ENCODE results near the gene LGR5. TPM values are rescaled to one million over a fixed set of nuclear protein-coding genes. Genes with fewer than 3 reads are reported as not detected.

LGR5 gene
- total RNA-seq, 1 experiment from 2014 or later, result not detected

DNA sequence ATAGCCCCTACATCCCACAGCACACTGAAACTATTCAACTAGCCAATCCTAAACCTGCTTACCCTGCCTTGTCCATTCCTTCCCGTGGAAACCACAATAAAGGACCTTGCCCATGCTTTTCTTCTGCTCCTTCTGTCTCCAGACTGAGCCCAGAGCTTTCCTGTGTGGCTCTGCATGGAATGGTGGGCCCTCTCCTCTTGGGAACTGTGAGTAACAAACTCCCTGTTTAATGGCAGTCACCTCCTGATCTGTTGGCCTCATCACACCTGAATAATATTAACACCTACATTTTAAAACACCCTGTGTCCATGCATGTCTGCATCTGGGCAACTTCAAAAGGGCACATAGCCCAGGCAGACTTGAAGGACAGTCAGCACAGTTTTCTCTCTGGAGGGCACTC lies 12.4 kb downstream of the LGR5 start:
- H2AFZ ChIP-seq (ENCODE audit: low read depth, low read length, poor library complexity, severe bottlenecking), result no peak overlapping the region
- no peaks in the 10 kb centered on the region for H3K9me3 ChIP-seq (ENCODE audit: control insufficient read depth in 1 of 2, insufficient read depth in 1 of 2, low read depth in 1 of 2, low read length in 2 of 2)
- H3K36me3 ChIP-seq (ENCODE audit: control insufficient read depth in 1 of 2, insufficient read depth in 2 of 2, low read length in 2 of 2), result no peaks in the 10 kb centered on the region
- RAD21 ChIA-PET (ENCODE audit: low non-redundant PET in 1 of 2, low total read pairs in 2 of 2, uncharacterized antibody in 2 of 2, unreplicated experiment in 2 of 2), result no interaction called here
- H3K27me3 ChIP-seq (ENCODE audit: insufficient read depth, low read length), result no peaks in the 10 kb centered on the region
- H3K4me3 ChIP-seq (replicated peaks in 1 of 2; ENCODE audit: low read depth in 1 of 2, low read length in 2 of 2), result no peak overlapping the region
- no peak overlapping the region for H3K27ac ChIP-seq (ENCODE audit: low read depth, low read length)
- POLR2A ChIA-PET, result no interaction called here
- H3K9ac ChIP-seq (ENCODE audit: low read length), result no peak overlapping the region
- no peak overlapping the region for H3K4me2 ChIP-seq (ENCODE audit: low read length)
- TF ChIP-seq POLR2AphosphoS5 (IDR thresholded peaks at IDR 0.05; ENCODE audit: low read depth, low read length) (no peak), EZH2 (IDR thresholded peaks at IDR 0.05) (no peak), FOSL1 (IDR thresholded peaks at IDR 0.05; ENCODE audit: low read depth) (no peak), SP1 (IDR thresholded peaks at IDR 0.05; ENCODE audit: low read depth) (no peak), CEBPB (IDR thresholded peaks at IDR 0.05; ENCODE audit: low read depth) (no peak), EGR1 (IDR thresholded peaks at IDR 0.05; ENCODE audit: low read depth) (no peak), ZNF274 (IDR thresholded peaks at IDR 0.05; ENCODE audit: low read depth, low read length) (no peak)
- TF ChIP-seq, protein P1, sequence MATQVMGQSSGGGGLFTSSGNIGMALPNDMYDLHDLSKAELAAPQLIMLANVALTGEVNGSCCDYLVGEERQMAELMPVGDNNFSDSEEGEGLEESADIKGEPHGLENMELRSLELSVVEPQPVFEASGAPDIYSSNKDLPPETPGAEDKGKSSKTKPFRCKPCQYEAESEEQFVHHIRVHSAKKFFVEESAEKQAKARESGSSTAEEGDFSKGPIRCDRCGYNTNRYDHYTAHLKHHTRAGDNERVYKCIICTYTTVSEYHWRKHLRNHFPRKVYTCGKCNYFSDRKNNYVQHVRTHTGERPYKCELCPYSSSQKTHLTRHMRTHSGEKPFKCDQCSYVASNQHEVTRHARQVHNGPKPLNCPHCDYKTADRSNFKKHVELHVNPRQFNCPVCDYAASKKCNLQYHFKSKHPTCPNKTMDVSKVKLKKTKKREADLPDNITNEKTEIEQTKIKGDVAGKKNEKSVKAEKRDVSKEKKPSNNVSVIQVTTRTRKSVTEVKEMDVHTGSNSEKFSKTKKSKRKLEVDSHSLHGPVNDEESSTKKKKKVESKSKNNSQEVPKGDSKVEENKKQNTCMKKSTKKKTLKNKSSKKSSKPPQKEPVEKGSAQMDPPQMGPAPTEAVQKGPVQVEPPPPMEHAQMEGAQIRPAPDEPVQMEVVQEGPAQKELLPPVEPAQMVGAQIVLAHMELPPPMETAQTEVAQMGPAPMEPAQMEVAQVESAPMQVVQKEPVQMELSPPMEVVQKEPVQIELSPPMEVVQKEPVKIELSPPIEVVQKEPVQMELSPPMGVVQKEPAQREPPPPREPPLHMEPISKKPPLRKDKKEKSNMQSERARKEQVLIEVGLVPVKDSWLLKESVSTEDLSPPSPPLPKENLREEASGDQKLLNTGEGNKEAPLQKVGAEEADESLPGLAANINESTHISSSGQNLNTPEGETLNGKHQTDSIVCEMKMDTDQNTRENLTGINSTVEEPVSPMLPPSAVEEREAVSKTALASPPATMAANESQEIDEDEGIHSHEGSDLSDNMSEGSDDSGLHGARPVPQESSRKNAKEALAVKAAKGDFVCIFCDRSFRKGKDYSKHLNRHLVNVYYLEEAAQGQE (IDR thresholded peaks at IDR 0.05; ENCODE audit: low read depth), result no peak
- TF ChIP-seq, protein P2, sequence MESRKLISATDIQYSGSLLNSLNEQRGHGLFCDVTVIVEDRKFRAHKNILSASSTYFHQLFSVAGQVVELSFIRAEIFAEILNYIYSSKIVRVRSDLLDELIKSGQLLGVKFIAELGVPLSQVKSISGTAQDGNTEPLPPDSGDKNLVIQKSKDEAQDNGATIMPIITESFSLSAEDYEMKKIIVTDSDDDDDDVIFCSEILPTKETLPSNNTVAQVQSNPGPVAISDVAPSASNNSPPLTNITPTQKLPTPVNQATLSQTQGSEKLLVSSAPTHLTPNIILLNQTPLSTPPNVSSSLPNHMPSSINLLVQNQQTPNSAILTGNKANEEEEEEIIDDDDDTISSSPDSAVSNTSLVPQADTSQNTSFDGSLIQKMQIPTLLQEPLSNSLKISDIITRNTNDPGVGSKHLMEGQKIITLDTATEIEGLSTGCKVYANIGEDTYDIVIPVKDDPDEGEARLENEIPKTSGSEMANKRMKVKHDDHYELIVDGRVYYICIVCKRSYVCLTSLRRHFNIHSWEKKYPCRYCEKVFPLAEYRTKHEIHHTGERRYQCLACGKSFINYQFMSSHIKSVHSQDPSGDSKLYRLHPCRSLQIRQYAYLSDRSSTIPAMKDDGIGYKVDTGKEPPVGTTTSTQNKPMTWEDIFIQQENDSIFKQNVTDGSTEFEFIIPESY (IDR thresholded peaks at IDR 0.05; ENCODE audit: extremely low read depth, insufficient replicate concordance, low read length), result no peak
- H3K4me1 ChIP-seq (ENCODE audit: control insufficient read depth in 1 of 2, insufficient read depth in 2 of 2, low read length in 2 of 2), result no peaks in the 10 kb centered on the region
- intact Hi-C loops (cut with micrococcal nuclease), result no loop called here
- BruUV-seq (replicated peaks), result no TSS peak
- DNase-seq (ENCODE audit: low read depth, low spot score) (no peak), ATAC-seq (no peak)
- no peaks in the 10 kb centered on the region for H3K9me2 ChIP-seq (ENCODE audit: insufficient read depth)
- CTCF ChIA-PET, result no interaction called here
- no peaks in the 10 kb centered on the region for H4K20me1 ChIP-seq (ENCODE audit: insufficient read depth)
- H3K79me2 ChIP-seq (ENCODE audit: insufficient read depth, low read length), result no peaks in the 10 kb centered on the region
